MM.1S (cell line): ENCODE data around the gene ERI3.

Source experiments
- DNase-seq: peaks from one replicate; pipeline ENCODE4 v3.0.0-alpha.2; 2015
- H2AFZ ChIP-seq: fragments of 300-600 bp; sonication (generic); 2 replicates; pipeline ENCODE4 v1.6.0; 2016; ENCODE audit warnings: antibody characterized with exemption, low read length
- H3F3A ChIP-seq: fragments of 300-600 bp; sonication (generic); 2 replicates; pipeline ENCODE4 v1.6.1; 2016; ENCODE audit warnings: mild to moderate bottlenecking, antibody characterized with exemption, low read length, moderate library complexity, mixed read lengths; ENCODE audit not compliant: insufficient read depth
- H3K27ac ChIP-seq: fragments of 300-600 bp; sonication (generic); 2 replicates; pipeline ENCODE4 v1.5.1; 2016; ENCODE audit warnings: mild to moderate bottlenecking, low read length
- H3K27me3 ChIP-seq: fragments of 300-600 bp; sonication (generic); replicated peaks from 2 replicates; pipeline ENCODE4 v1.6.0; 2016; ENCODE audit warnings: low read length; ENCODE audit not compliant: insufficient read depth
- H3K36me3 ChIP-seq: fragments of 300-600 bp; sonication (generic); replicated peaks from 2 replicates; pipeline ENCODE4 v1.6.1; 2016; ENCODE audit warnings: mild to moderate bottlenecking, low read length, mixed read lengths; ENCODE audit not compliant: insufficient read depth
- H3K4me1 ChIP-seq: fragments of 300-600 bp; sonication (generic); 2 replicates; pipeline ENCODE4 v1.6.1; 2016; ENCODE audit warnings: low read length, mixed read lengths
- H3K4me2 ChIP-seq: fragments of 300-600 bp; sonication (generic); 2 replicates; pipeline ENCODE4 v1.6.0; 2016; ENCODE audit warnings: low read depth, low read length
- H3K4me3 ChIP-seq: fragments of 300-600 bp; sonication (generic); 2 replicates; pipeline ENCODE4 v1.5.1; 2016; ENCODE audit warnings: low read length, mixed read lengths
- H3K79me2 ChIP-seq: fragments of 300-600 bp; sonication (generic); 2 replicates; pipeline ENCODE4 v1.6.1; 2016; ENCODE audit warnings: mixed run types, low read length, mixed read lengths
- H3K9ac ChIP-seq: fragments of 300-600 bp; sonication (generic); 2 replicates; pipeline ENCODE4 v1.6.1; 2016; ENCODE audit warnings: low read length, mixed read lengths
- H3K9me2 ChIP-seq: fragments of 300-600 bp; sonication (generic); replicated peaks from 2 replicates; pipeline ENCODE4 v1.6.1; 2016; ENCODE audit warnings: mild to moderate bottlenecking, low read length, mixed read lengths; ENCODE audit not compliant: insufficient read depth
- H3K9me3 ChIP-seq: fragments of 300-600 bp; sonication (generic); replicated peaks from 2 replicates; pipeline ENCODE4 v1.6.1; 2016; ENCODE audit warnings: mild to moderate bottlenecking, low read length, mixed read lengths; ENCODE audit not compliant: insufficient read depth
- H4K20me1 ChIP-seq: fragments of 300-600 bp; sonication (generic); 2 replicates; pipeline ENCODE4 v1.6.1; 2016; ENCODE audit warnings: mild to moderate bottlenecking, low read length, moderate library complexity, mixed read lengths; ENCODE audit not compliant: insufficient read depth
- EZH2 ChIP-seq: fragments of 300-600 bp; sonication (generic); optimal IDR thresholded peaks from 2 replicates; pipeline ENCODE3; 2017; ENCODE audit warnings: low read depth, mild to moderate bottlenecking, antibody characterized with exemption, low read length, mixed read lengths
- EZH2phosphoT487 ChIP-seq: fragments of 300-600 bp; sonication (generic); IDR thresholded peaks from 2 replicates; pipeline ENCODE4 v1.6.1; 2018; ENCODE audit warnings: antibody characterized with exemption, low read length
- TF ChIP-seq, protein P1 (sequence below): fragments of 300-600 bp; sonication (generic); IDR thresholded peaks from 2 replicates; pipeline ENCODE4 v1.5.1; 2016; ENCODE audit warnings: antibody characterized with exemption, low read length, mixed read lengths

Gene ERI3

DNA sequence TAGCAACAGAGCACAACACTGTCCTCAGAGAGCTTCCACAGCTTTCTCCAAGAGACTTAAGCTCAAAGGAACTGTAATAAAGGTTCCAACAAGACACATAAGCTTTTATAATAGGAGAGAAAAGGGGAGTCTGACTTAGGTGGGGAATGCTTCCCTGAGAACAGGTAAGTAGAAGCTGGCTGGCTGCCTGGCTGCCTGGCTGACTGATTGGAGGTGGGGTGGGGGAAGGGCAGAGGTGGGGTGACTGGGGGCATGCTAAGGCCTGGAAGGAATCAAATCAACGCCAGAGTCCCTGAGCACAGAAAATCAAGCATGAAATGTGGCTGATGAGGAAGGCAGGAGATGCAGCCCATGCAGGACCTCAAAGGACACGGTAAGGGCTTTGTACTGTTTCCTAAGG, 96.0 kb downstream of the ERI3 start:
- Histone ChIP-seq H3K4me3 (no peak overlapping the region), H3K27me3 (no peaks in the 10 kb centered on the region), H3K27ac (no peak overlapping the region), H3K4me2 (no peak overlapping the region), H3K9me3 (no peaks in the 10 kb centered on the region), H3K9me2 (no peaks in the 10 kb centered on the region), H3K36me3 (no peaks in the 10 kb centered on the region), H3F3A (no peaks in the 10 kb centered on the region), H3K79me2 (no peaks in the 10 kb centered on the region), H4K20me1 (no peaks in the 10 kb centered on the region), H3K4me1 (no peaks in the 10 kb centered on the region), H2AFZ (no peak overlapping the region), H3K9ac (no peak overlapping the region)
- DNase-seq, result no peak
- no peak for TF ChIP-seq EZH2phosphoT487
- no peak for TF ChIP-seq EZH2
- TF ChIP-seq, protein P1, sequence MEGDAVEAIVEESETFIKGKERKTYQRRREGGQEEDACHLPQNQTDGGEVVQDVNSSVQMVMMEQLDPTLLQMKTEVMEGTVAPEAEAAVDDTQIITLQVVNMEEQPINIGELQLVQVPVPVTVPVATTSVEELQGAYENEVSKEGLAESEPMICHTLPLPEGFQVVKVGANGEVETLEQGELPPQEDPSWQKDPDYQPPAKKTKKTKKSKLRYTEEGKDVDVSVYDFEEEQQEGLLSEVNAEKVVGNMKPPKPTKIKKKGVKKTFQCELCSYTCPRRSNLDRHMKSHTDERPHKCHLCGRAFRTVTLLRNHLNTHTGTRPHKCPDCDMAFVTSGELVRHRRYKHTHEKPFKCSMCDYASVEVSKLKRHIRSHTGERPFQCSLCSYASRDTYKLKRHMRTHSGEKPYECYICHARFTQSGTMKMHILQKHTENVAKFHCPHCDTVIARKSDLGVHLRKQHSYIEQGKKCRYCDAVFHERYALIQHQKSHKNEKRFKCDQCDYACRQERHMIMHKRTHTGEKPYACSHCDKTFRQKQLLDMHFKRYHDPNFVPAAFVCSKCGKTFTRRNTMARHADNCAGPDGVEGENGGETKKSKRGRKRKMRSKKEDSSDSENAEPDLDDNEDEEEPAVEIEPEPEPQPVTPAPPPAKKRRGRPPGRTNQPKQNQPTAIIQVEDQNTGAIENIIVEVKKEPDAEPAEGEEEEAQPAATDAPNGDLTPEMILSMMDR, result no peak

DNA sequence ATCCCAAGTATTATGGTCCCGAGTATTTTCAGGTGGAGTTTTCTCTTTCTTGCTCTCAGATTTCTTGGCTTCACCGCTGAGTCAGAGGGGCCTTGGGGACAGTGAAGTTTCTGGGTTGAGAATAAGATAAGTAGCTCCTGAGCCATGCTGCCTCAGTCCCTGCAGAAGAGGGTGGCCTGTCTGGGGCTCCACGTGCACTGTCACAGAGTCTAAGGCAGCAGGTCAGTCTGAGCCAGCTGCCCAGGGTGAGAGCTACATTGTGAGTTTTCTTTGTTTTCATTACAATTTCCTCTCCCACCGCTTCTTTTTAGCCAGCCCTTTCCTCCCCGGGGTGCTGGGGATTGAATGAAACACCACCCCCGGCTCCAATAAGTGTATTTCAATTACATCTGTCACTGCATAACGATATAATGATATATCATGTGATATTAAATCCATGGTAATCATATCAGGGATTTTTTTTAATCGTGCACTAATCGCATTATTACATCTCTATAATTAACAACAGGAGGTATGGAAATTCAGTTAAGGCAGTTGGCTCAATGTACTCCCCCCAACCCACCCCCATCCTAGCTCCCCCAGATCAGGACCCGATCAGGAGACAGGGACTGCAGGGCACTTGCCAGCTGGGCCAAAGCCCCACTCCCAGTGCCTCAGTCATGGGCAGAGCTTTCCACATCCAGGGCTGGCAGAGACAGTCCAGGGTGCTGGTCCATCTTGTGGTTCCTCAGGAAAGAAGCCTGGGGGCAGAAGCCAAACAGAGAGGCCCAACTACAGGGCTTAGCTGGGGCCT, 98.1 kb downstream of the ERI3 start:
- H2AFZ ChIP-seq, result no peak overlapping the region
- no peaks in the 10 kb centered on the region for H3K9me2 ChIP-seq
- no peak overlapping the region for H3K9ac ChIP-seq
- DNase-seq, result no peak
- H3K4me1 ChIP-seq, result no peaks in the 10 kb centered on the region
- no peaks in the 10 kb centered on the region for H4K20me1 ChIP-seq
- H3K27ac ChIP-seq, result no peak overlapping the region
- no peak overlapping the region for H3K4me2 ChIP-seq
- TF ChIP-seq EZH2 (no peak), EZH2phosphoT487 (no peak)
- TF ChIP-seq, protein P1, result no peak
- no peaks in the 10 kb centered on the region for H3K36me3 ChIP-seq
- no peak overlapping the region for H3K4me3 ChIP-seq
- no peaks in the 10 kb centered on the region for H3F3A ChIP-seq
- H3K9me3 ChIP-seq, result no peaks in the 10 kb centered on the region
- H3K27me3 ChIP-seq, result no peaks in the 10 kb centered on the region
- no peaks in the 10 kb centered on the region for H3K79me2 ChIP-seq

DNA sequence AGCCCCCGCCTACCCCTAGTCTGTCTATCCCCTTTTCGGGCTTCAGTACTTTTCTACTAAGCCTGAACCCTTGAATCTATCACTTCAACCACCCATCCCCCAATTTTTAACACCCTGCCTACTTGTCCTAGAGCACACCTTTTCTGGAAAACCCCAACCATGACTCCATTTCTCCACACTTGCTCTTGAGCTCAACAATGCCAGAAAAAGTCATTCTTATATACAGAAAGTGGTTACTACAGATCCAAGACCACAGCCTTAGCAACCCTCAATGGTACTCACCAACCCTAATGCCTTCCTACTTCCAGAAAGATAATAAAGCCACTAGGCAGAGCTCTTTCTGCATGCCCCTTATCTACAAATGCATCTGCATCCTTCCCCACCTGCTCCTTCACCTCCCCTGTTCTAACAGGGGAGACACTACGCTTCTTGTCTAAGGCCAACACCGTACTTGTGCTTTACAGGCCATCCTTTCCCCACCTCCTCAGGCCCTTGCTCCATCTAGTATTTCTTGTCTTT, 100.6 kb downstream of the ERI3 start:
- Histone ChIP-seq H3F3A (no peaks in the 10 kb centered on the region), H3K9me2 (no peaks in the 10 kb centered on the region), H3K9me3 (no peaks in the 10 kb centered on the region), H3K36me3 (no peaks in the 10 kb centered on the region), H3K4me3 (no peak overlapping the region), H3K27ac (no peak overlapping the region), H4K20me1 (no peaks in the 10 kb centered on the region), H3K79me2 (no peaks in the 10 kb centered on the region), H3K9ac (no peak overlapping the region), H3K27me3 (no peaks in the 10 kb centered on the region), H2AFZ (no peak overlapping the region), H3K4me1 (no peaks in the 10 kb centered on the region), H3K4me2 (no peak overlapping the region)
- DNase-seq, result no peak
- TF ChIP-seq EZH2 (no peak), EZH2phosphoT487 (no peak)
- TF ChIP-seq, protein P1, result no peak
